CD14-positive monocyte (primary cell): ENCODE results near the gene PCK2. TPM values are rescaled to one million over a fixed set of nuclear protein-coding genes. Genes with fewer than 3 reads are reported as not detected.

ENCODE experiments used
- DNase-seq, 3 donors: peaks; one replicate each; pipeline ENCODE4 v3.0.0-alpha.2; 2011 to 2022
- H2AFZ ChIP-seq: 2 replicates; pipeline ENCODE4 v1.6.0; 2012; ENCODE audit warnings: mild to moderate bottlenecking, low read depth, low read length, inconsistent platforms; ENCODE audit not compliant: insufficient read depth, poor library complexity, severe bottlenecking
- H3K27ac ChIP-seq, 2 donors: 1 replicate in 1 of 2; 2 replicates in 1 of 2; pipeline ENCODE4 v1.5.1; 2012 to 2013; ENCODE audit warnings: low read length in 2 of 2, control low read depth in 1 of 2, inconsistent platforms in 1 of 2, low read depth in 1 of 2, mild to moderate bottlenecking in 1 of 2
- H3K27me3 ChIP-seq, 2 donors: one replicate each; pipeline versions ENCODE4 v1.6.0 to v1.6.1; 2011 to 2013; ENCODE audit warnings: low read length in 2 of 2; ENCODE audit not compliant: control insufficient read depth in 2 of 2, insufficient read depth in 2 of 2
- H3K36me3 ChIP-seq, 2 donors: replicated peaks in 1 of 2; 1 replicate in 1 of 2; 2 replicates in 1 of 2; pipeline versions ENCODE4 v1.5.1 to v1.6.1; 2012 to 2013; ENCODE audit warnings: low read length in 2 of 2, control low read depth in 1 of 2, inconsistent platforms in 1 of 2, mild to moderate bottlenecking in 1 of 2; ENCODE audit not compliant: insufficient read depth in 2 of 2, control insufficient read depth in 1 of 2
- H3K4me1 ChIP-seq, 2 donors: 1 replicate in 1 of 2; 2 replicates in 1 of 2; pipeline versions ENCODE4 v1.5.1 to v1.6.1; 2012 to 2013; ENCODE audit warnings: low read length in 2 of 2, control low read depth in 1 of 2, inconsistent platforms in 1 of 2, mild to moderate bottlenecking in 1 of 2, moderate library complexity in 1 of 2; ENCODE audit not compliant: insufficient read depth in 2 of 2, control insufficient read depth in 1 of 2
- H3K4me2 ChIP-seq: replicated peaks from 2 replicates; pipeline ENCODE3; 2012; ENCODE audit warnings: low read length, moderate library complexity, mild to moderate bottlenecking; ENCODE audit not compliant: poor library complexity, severe bottlenecking; ENCODE audit errors: extremely low read depth
- H3K4me3 ChIP-seq, 3 experiments: fragments of 200-600 bp in 1 of 3; sonication (generic) in 1 of 3; replicated peaks in 1 of 3; 1 replicate in 2 of 3; 2 replicates in 1 of 3; pipeline ENCODE4 v1.5.1; 2011 to 2013; ENCODE audit warnings: low read length in 3 of 3, mild to moderate bottlenecking in 3 of 3, control low read depth in 2 of 3, low read depth in 2 of 3, inconsistent platforms in 1 of 3, moderate library complexity in 1 of 3
- H3K79me2 ChIP-seq: 2 replicates; pipeline ENCODE4 v1.6.0; 2012; ENCODE audit warnings: mild to moderate bottlenecking, control low read depth, inconsistent platforms, low read length, moderate library complexity; ENCODE audit not compliant: insufficient read depth
- H3K9ac ChIP-seq: 2 replicates; pipeline ENCODE4 v1.6.0; 2017; ENCODE audit warnings: low read length, mild to moderate bottlenecking; ENCODE audit not compliant: insufficient read depth, poor library complexity, severe bottlenecking
- H3K9me3 ChIP-seq, 2 donors: replicated peaks in 1 of 2; 1 replicate in 1 of 2; 2 replicates in 1 of 2; pipeline versions ENCODE4 v1.5.1 to v1.6.1; 2012 to 2013; ENCODE audit warnings: low read length in 2 of 2, control low read depth in 1 of 2; ENCODE audit not compliant: control insufficient read depth in 1 of 2, insufficient read depth in 1 of 2
- H4K20me1 ChIP-seq: 2 replicates; pipeline ENCODE4 v1.6.0; 2012; ENCODE audit warnings: mild to moderate bottlenecking, low read length, control low read depth, moderate library complexity; ENCODE audit not compliant: insufficient read depth
- H3K27ac Mint-ChIP-seq, 7 donors: one replicate each; pipeline ENCODE4 v1.8.0; 2020; ENCODE audit warnings: mild to moderate bottlenecking in 7 of 7, mixed read lengths in 7 of 7, moderate library complexity in 6 of 7, inconsistent platforms in 2 of 7
- H3K27me3 Mint-ChIP-seq, 3 donors: one replicate each; pipeline ENCODE4 v1.8.0; 2021 to 2022; ENCODE audit warnings: low read depth in 3 of 3, mild to moderate bottlenecking in 3 of 3, mixed read lengths in 3 of 3, moderate library complexity in 3 of 3, inconsistent platforms in 1 of 3
- H3K36me3 Mint-ChIP-seq, 2 donors: one replicate each; pipeline ENCODE4 v1.8.0; 2020; ENCODE audit warnings: mixed read lengths in 2 of 2, inconsistent platforms in 1 of 2, mild to moderate bottlenecking in 1 of 2
- H3K4me1 Mint-ChIP-seq: one replicate; pipeline ENCODE4 v1.8.0; 2020; ENCODE audit warnings: mild to moderate bottlenecking, mixed read lengths
- H3K4me3 Mint-ChIP-seq, 2 donors: one replicate each; pipeline ENCODE4 v1.8.0; 2020; ENCODE audit warnings: mild to moderate bottlenecking in 2 of 2, mixed read lengths in 2 of 2, moderate library complexity in 1 of 2
- H3K9me3 Mint-ChIP-seq, 7 donors: one replicate each; pipeline ENCODE4 v1.8.0; 2020 to 2022; ENCODE audit warnings: mixed read lengths in 7 of 7, mild to moderate bottlenecking in 6 of 7, moderate library complexity in 6 of 7, inconsistent platforms in 2 of 7
- CTCF ChIP-seq: fragments of 200-600 bp; IDR thresholded peaks from one replicate; pipeline ENCODE4 v1.8.0; 2022; ENCODE audit warnings: antibody characterized with exemption, mild to moderate bottlenecking
- WGBS: methylation state at CpG from one replicate; pipeline ENCODE4 v1.1.5; 2013; ENCODE audit warnings: missing lambda C conversion rate; ENCODE audit not compliant: insufficient coverage; 5-methylcytosine and 5-hydroxymethylcytosine counted together
- intact Hi-C, 2 donors: fragments of 100-400 bp; cut with micrococcal nuclease; formaldehyde crosslinking; loops; one replicate each; pipeline versions ENCODE4 v1.15.0 to v1.15.1; 2023
- polyA plus RNA-seq, 3 donors: library from polyadenylated mRNA; depleted of rRNA in 1 of 3; unstranded in 2 of 3; stranded (reverse) in 1 of 3; fragments of 300-500 nt in 2 of 3; fragments of >200 nt in 1 of 3; fragmentation: Illumina TruSeq in 2 of 3; gene quantifications; 1 replicate in 2 of 3; 2 replicates in 1 of 3; pipeline ENCODE4 v1.2.3, GENCODE V29; 2012 to 2021

PCK2 gene
- polyA plus RNA-seq, 3 donors: 29.9 to 34.2 (median 31.3) TPM

DNA sequence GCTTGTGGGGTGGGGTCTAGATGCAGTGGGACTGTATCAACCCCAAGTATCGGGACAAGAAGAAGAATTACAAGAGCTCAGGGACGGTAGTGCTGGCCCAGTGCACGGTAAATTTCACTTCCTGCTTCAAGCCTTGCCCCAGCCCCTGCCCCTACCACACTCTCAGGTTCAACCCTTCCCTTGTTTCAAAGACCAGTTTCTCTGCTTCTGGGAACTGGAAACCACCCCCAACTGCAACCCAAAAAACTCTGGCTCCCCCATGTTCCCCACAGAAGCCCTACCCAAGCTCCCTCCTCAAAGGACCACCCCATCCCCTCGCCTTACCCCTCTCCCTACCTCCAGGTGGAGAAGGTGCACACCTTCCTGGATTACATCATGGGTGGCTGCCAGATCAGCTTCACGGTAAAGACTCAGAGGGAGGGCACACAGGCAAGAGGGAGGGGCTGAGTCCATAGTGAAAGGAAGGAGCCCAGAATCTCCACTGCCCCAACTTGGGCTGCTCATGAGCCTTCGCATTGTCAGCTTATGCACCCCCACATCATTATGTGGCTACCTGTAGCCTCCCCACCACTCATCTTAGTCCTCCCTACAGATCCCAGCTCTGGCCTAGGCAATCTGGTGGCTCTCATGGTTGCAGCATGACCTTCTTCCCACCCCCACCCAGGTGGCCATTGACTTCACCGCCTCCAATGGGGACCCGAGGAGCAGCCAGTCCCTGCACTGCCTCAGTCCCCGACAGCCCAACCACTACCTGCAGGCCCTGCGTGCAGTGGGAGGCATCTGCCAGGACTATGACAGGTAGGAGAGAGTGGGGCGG, 18.4 kb upstream of the PCK2 start:
- H3K4me1 Mint-ChIP-seq: peaks cover 19% of the 10 kb centered on the region
- Histone ChIP-seq H3K36me3 (no peaks in the 10 kb centered on the region), H3K4me3 (no peak overlapping the region), H3K4me2 (no peak overlapping the region), H3K9ac (no peak overlapping the region), H4K20me1 (no peaks in the 10 kb centered on the region), H3K27me3 (peaks cover 8 to 14% of the 10 kb centered on the region in 2 donors), H3K79me2 (no peaks in the 10 kb centered on the region), H3K4me1 (peaks cover 2 to 7% of the 10 kb centered on the region in 2 donors), H2AFZ (no peak overlapping the region), H3K27ac (no peak overlapping the region), H3K9me3 (no peaks in the 10 kb centered on the region)
- H3K4me3 Mint-ChIP-seq: no peak overlapping the region
- H3K36me3 Mint-ChIP-seq: peaks cover 0 to 5% of the 10 kb centered on the region in 2 donors
- intact Hi-C loops: no loop called here
- no peak for TF ChIP-seq CTCF
- H3K27me3 Mint-ChIP-seq: peaks cover 21 to 26% (median 25%) of the 10 kb centered on the region in 3 donors
- WGBS: 67% methylated on average over 6 of the region's 11 CpGs
- no peak for DNase-seq
- H3K27ac Mint-ChIP-seq: no peak overlapping the region
- peaks cover 0 to 4% (median 1%) of the 10 kb centered on the region in 7 donors for H3K9me3 Mint-ChIP-seq

DNA sequence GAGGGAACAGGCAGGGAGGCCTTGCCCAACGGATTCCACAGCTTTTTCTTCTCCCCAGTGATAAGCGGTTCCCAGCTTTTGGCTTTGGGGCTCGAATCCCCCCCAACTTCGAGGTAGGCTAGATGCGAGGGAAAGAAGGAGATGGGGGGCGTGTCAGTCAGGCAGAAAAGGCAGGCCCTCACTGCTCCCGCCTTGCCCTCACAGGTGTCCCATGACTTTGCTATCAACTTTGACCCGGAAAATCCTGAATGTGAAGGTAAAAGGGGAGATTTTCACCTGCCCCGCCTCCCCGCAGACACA, 17.9 kb upstream of the PCK2 start:
- intact Hi-C loops: no loop called here
- Mint-ChIP-seq H3K27ac (no peak overlapping the region), H3K27me3 (peaks cover 25 to 31% (median 29%) of the 10 kb centered on the region in 3 donors), H3K9me3 (peaks cover 0 to 7% (median 2%) of the 10 kb centered on the region in 7 donors), H3K4me1 (peaks cover 20% of the 10 kb centered on the region), H3K4me3 (no peak overlapping the region), H3K36me3 (peaks cover 0 to 5% of the 10 kb centered on the region in 2 donors)
- Histone ChIP-seq H3K27me3 (peaks cover 9 to 18% of the 10 kb centered on the region in 2 donors), H3K36me3 (no peaks in the 10 kb centered on the region), H3K9ac (no peak overlapping the region), H3K9me3 (no peaks in the 10 kb centered on the region), H3K4me3 (no peak overlapping the region), H4K20me1 (no peaks in the 10 kb centered on the region), H3K27ac (no peak overlapping the region), H2AFZ (no peak overlapping the region), H3K4me1 (peaks cover 6 to 12% of the 10 kb centered on the region in 2 donors), H3K4me2 (no peak overlapping the region), H3K79me2 (no peaks in the 10 kb centered on the region)
- 92% methylated on average over 6 of the region's 10 CpGs for WGBS
- no peak for DNase-seq
- no peak for TF ChIP-seq CTCF
